ENCODE data around the gene IQGAP3. TPM values are rescaled to one million over a fixed set of nuclear protein-coding genes. Genes with fewer than 3 reads are reported as not detected.
"Not testable (repeated sequence)": the region's sequence is repeated elsewhere in the genome, so short reads cannot be mapped to it uniquely, and the experiment has no call there.

IQGAP3 gene
- total RNA-seq, 4 donors from 2014 or later, result 1.7 to 9.4 (median 2.9) TPM

GRCh38 chr1:156616463-156616862 lies 44.1 kb upstream of the IQGAP3 start:
- WGBS, 2 donors (ENCODE audit: low coverage in 1 of 2), result 10% methylated on average over 5 of the region's 5 CpGs; no CpG with 5 or more reads in 1 of the 2 donors
- peak overlapping the region; percentile 9 to 73 (median 58) for H3K27ac ChIP-seq
- no peaks in the 10 kb centered on the region for H3K9me3 ChIP-seq
- in situ Hi-C loops (cut with MboI; ENCODE audit: low pct_ligation_motif_present in 1 of 4, low pct_unique_long_range_greater_than_20kb in 1 of 4, low sequenced_read_pairs in 3 of 4), result loop anchor here in 1 of 4 donors (25.0 kb wide), 1 partner anchor 229 kb away; no protein-coding TSS in a partner anchor
- H3K4me1 ChIP-seq, result peaks cover 0 to 9% (median 4%) of the 10 kb centered on the region in 4 donors
- H3K27me3 ChIP-seq, result peaks cover 59% of the 10 kb centered on the region
- TF ChIP-seq, protein P1, sequence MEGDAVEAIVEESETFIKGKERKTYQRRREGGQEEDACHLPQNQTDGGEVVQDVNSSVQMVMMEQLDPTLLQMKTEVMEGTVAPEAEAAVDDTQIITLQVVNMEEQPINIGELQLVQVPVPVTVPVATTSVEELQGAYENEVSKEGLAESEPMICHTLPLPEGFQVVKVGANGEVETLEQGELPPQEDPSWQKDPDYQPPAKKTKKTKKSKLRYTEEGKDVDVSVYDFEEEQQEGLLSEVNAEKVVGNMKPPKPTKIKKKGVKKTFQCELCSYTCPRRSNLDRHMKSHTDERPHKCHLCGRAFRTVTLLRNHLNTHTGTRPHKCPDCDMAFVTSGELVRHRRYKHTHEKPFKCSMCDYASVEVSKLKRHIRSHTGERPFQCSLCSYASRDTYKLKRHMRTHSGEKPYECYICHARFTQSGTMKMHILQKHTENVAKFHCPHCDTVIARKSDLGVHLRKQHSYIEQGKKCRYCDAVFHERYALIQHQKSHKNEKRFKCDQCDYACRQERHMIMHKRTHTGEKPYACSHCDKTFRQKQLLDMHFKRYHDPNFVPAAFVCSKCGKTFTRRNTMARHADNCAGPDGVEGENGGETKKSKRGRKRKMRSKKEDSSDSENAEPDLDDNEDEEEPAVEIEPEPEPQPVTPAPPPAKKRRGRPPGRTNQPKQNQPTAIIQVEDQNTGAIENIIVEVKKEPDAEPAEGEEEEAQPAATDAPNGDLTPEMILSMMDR (IDR thresholded peaks at IDR 0.05), result no peak
- TF ChIP-seq POLR2A (IDR thresholded peaks at IDR 0.05), result no peak
- TF ChIP-seq POLR2AphosphoS5 (IDR thresholded peaks at IDR 0.05), result peak in 2 of 3 donors; percentile 30 to 41
- TF ChIP-seq EP300 (IDR thresholded peaks at IDR 0.05; ENCODE audit: low read depth), result no peak
- no peaks in the 10 kb centered on the region for H3K36me3 ChIP-seq
- H3K4me3 ChIP-seq, result no peak overlapping the region
- no peak for DNase-seq
- intact Hi-C loops (cut with DNase I; ENCODE audit: low total_unique reads), result loop anchor here (10.0 kb wide), 1 partner anchor 222 kb away; no protein-coding TSS in a partner anchor

DNA sequence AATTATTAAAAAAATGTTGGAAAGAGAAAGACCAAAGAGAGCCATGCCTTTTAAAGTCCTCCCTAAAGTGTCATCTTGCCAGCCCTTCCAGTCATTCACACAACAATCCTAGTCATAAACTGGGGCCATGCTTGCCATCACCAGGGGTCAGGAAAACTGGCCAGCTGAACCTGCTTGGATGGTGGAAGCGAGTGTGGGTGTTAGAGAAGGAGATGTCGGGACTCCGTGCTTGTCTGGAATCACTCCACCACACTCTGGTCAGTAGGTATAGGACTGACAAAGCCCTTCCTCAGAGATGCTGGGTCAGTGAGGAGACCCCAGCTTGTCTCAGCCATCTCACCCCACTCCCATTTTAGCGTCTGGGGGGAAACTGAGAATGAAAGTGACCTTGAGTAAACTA lies 43.6 kb upstream of the IQGAP3 start:
- no peak for DNase-seq
- H3K9me3 ChIP-seq, result no peaks in the 10 kb centered on the region
- H3K4me1 ChIP-seq, result peaks cover 0 to 9% (median 4%) of the 10 kb centered on the region in 4 donors
- H3K36me3 ChIP-seq, result no peaks in the 10 kb centered on the region
- in situ Hi-C loops (cut with MboI; ENCODE audit: low pct_ligation_motif_present in 1 of 4, low pct_unique_long_range_greater_than_20kb in 1 of 4, low sequenced_read_pairs in 3 of 4) (loop anchor here in 1 of 4 donors (25.0 kb wide), 1 partner anchor 229 kb away; no protein-coding TSS in a partner anchor), intact Hi-C loops (cut with DNase I; ENCODE audit: low total_unique reads) (loop anchor here (10.0 kb wide), 1 partner anchor 221 kb away; no protein-coding TSS in a partner anchor)
- H3K4me3 ChIP-seq, result no peak overlapping the region
- H3K27me3 ChIP-seq, result peaks cover 58% of the 10 kb centered on the region
- WGBS, 2 donors (ENCODE audit: low coverage in 1 of 2), result 41 to 60% methylated on average over 3 to 4 of the region's 4 CpGs
- peak overlapping the region; percentile 9 to 73 (median 58) for H3K27ac ChIP-seq
- TF ChIP-seq, protein P1 (IDR thresholded peaks at IDR 0.05), result no peak
- TF ChIP-seq POLR2A (IDR thresholded peaks at IDR 0.05) (no peak), EP300 (IDR thresholded peaks at IDR 0.05; ENCODE audit: low read depth) (no peak), POLR2AphosphoS5 (IDR thresholded peaks at IDR 0.05) (no peak)

- no peak for DNase-seq
- no peak overlapping the region for H3K27ac ChIP-seq
- in situ Hi-C loops (cut with MboI; ENCODE audit: low pct_ligation_motif_present in 1 of 4, low pct_unique_long_range_greater_than_20kb in 1 of 4, low sequenced_read_pairs in 3 of 4) (loop anchor here in 1 of 4 donors (25.0 kb wide), 1 partner anchor 225 kb away; no protein-coding TSS in a partner anchor), intact Hi-C loops (cut with DNase I; ENCODE audit: low total_unique reads) (loop anchor here (10.0 kb wide), 1 partner anchor 218 kb away; no protein-coding TSS in a partner anchor)
- H3K9me3 ChIP-seq, result no peaks in the 10 kb centered on the region
- H3K4me3 ChIP-seq, result no peak overlapping the region
- no peaks in the 10 kb centered on the region for H3K36me3 ChIP-seq
- 70% methylated on average over 3 of the region's 3 CpGs; no CpG with 5 or more reads in 1 of the 2 donors for WGBS, 2 donors (ENCODE audit: low coverage in 1 of 2)
- H3K4me1 ChIP-seq, result peaks cover 0 to 12% (median 4%) of the 10 kb centered on the region in 4 donors
- TF ChIP-seq EP300 (IDR thresholded peaks at IDR 0.05; ENCODE audit: low read depth) (no peak), POLR2A (IDR thresholded peaks at IDR 0.05) (no peak), POLR2AphosphoS5 (IDR thresholded peaks at IDR 0.05) (no peak)
- TF ChIP-seq, protein P1 (IDR thresholded peaks at IDR 0.05), result no peak
- peaks cover 46% of the 10 kb centered on the region for H3K27me3 ChIP-seq
Measured at GRCh38 chr1:156612666-156613065, 40.3 kb upstream of the IQGAP3 start.

DNA sequence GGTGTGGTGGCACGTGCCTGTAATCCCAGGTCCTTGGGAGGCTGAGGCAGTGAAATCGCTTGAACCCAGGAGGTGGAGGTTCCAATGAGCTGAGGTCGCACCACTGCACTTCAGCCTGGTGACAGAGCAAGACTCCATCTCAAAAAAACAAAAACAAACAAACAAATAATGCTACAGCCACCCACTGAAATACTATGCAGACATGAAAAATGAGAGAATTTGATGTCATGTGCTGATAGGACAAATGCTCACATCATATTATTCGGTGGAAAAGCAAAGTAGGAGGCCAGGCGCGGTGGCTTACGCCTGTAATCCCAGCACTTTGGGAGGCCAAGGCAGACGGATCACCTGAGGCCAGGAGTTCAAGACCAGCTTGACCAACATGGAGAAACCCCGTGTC lies 37.7 kb upstream of the IQGAP3 start:
- peaks cover 34% of the 10 kb centered on the region for H3K27me3 ChIP-seq
- in situ Hi-C loops (cut with MboI; ENCODE audit: low pct_ligation_motif_present in 1 of 4, low pct_unique_long_range_greater_than_20kb in 1 of 4, low sequenced_read_pairs in 3 of 4), result loop anchor here in 1 of 4 donors (25.0 kb wide), 1 partner anchor 223 kb away; no protein-coding TSS in a partner anchor
- 82 to 83% methylated on average over 3 to 9 of the region's 9 CpGs for WGBS, 2 donors (ENCODE audit: low coverage in 1 of 2)
- not testable (repeated sequence) for H3K36me3 ChIP-seq, H3K4me1 ChIP-seq, DNase-seq, H3K4me3 ChIP-seq, H3K27ac ChIP-seq, H3K9me3 ChIP-seq
- intact Hi-C loops (cut with DNase I; ENCODE audit: low total_unique reads), result loop anchor here (10.0 kb wide), 1 partner anchor 215 kb away; no protein-coding TSS in a partner anchor

Data from transverse colon (tissue), 4 donors.